H1 (cell line): ENCODE measurements around the gene GPANK1. TPM values are rescaled to one million over a fixed set of nuclear protein-coding genes. Genes with fewer than 3 reads are reported as not detected.
A peak's percentile ranks its signal among the peaks of the same experiment; 100 is the strongest.

ENCODE experiments used
- CTCF ChIA-PET: fragments of 300-600 bp; sonication (Branson Sonifier 250); formaldehyde crosslinking; loops from one replicate; lab custom pipeline; 2021; ENCODE audit not compliant: partially characterized antibody; lab: Charles Lee
- POLR2A ChIA-PET: fragments of 300-600 bp; sonication (Branson Sonifier 250); formaldehyde crosslinking; loops from one replicate; lab custom pipeline; 2021; ENCODE audit warnings: inconsistent platforms; ENCODE audit not compliant: partially characterized antibody; lab: Charles Lee
- DNase-seq, 2 experiments: peaks; one replicate each; pipeline versions ENCODE4 v3.0.0 to v3.0.0-alpha.2; 2010 to 2022; ENCODE audit warnings: low spot score in 2 of 2, low read depth in 1 of 2, mixed read lengths in 1 of 2
- FAIRE-seq: peaks from 2 replicates; lab custom pipeline; 2011; peaks lifted over from hg19 to GRCh38; lab: Jason Lieb, UNC
- H2AFZ ChIP-seq: 2 replicates; pipeline ENCODE4 v1.8.1; 2012; ENCODE audit warnings: low read length, inconsistent platforms
- H2AK5ac ChIP-seq: 2 replicates; pipeline ENCODE4 v1.6.1; 2013; ENCODE audit warnings: low read depth, low read length
- H2BK120ac ChIP-seq: replicated peaks from 2 replicates; pipeline ENCODE3; 2013; ENCODE audit warnings: low read depth, low read length, inconsistent platforms
- H2BK12ac ChIP-seq: 2 replicates; pipeline ENCODE4 v1.6.1; 2013; ENCODE audit warnings: low read depth, low read length
- H2BK15ac ChIP-seq: 2 replicates; pipeline ENCODE4 v1.6.1; 2013; ENCODE audit warnings: low read length
- H2BK20ac ChIP-seq: 2 replicates; pipeline ENCODE4 v1.6.1; 2013; ENCODE audit warnings: low read length
- H2BK5ac ChIP-seq: 2 replicates; pipeline ENCODE4 v1.6.1; 2013; ENCODE audit warnings: low read depth, low read length
- H3K14ac ChIP-seq: 2 replicates; pipeline ENCODE4 v1.6.1; 2013; ENCODE audit warnings: inconsistent platforms; ENCODE audit not compliant: insufficient read length
- H3K18ac ChIP-seq: 2 replicates; pipeline ENCODE4 v1.6.1; 2013; ENCODE audit warnings: low read length; ENCODE audit errors: extremely low read depth
- H3K23ac ChIP-seq: 2 replicates; pipeline ENCODE4 v1.6.1; 2013; ENCODE audit warnings: inconsistent platforms; ENCODE audit not compliant: insufficient read length
- H3K23me2 ChIP-seq: 2 replicates; pipeline ENCODE4 v1.6.1; 2013; ENCODE audit warnings: low read depth, low read length
- H3K27ac ChIP-seq: 2 replicates; pipeline ENCODE4 v1.6.1; 2011; ENCODE audit warnings: low read depth, low read length, inconsistent platforms
- H3K27me3 ChIP-seq, 4 experiments: replicated peaks in 1 of 4; 1 replicate in 1 of 4; 2 replicates in 3 of 4; pipeline versions ENCODE4 v1.6.1 to v1.8.1; 2011 to 2013; ENCODE audit warnings: low read length in 3 of 4, mild to moderate bottlenecking in 3 of 4, inconsistent platforms in 2 of 4, mixed read lengths in 2 of 4, moderate library complexity in 1 of 4; ENCODE audit not compliant: control insufficient read depth in 3 of 4, insufficient read depth in 3 of 4; ENCODE audit errors: extremely low read depth in 1 of 4
- H3K36me3 ChIP-seq, 4 experiments: 2 replicates each; pipeline versions ENCODE4 v1.6.1 to v1.8.1; 2011 to 2013; ENCODE audit warnings: mild to moderate bottlenecking in 4 of 4, low read length in 3 of 4, moderate library complexity in 2 of 4, control low read depth in 1 of 4, inconsistent platforms in 1 of 4; ENCODE audit not compliant: insufficient read depth in 4 of 4, control insufficient read depth in 2 of 4
- H3K4ac ChIP-seq: replicated peaks from 2 replicates; pipeline ENCODE3; 2013; ENCODE audit warnings: low read length, low read depth, mixed read lengths, inconsistent platforms; ENCODE audit not compliant: insufficient read length
- H3K4me1 ChIP-seq, 4 experiments: replicated peaks in 1 of 4; 1 replicate in 1 of 4; 2 replicates in 3 of 4; pipeline versions ENCODE4 v1.6.1 to v1.8.1; 2011 to 2013; ENCODE audit warnings: low read length in 3 of 4, inconsistent platforms in 2 of 4, mixed read lengths in 1 of 4; ENCODE audit not compliant: insufficient read depth in 4 of 4, control insufficient read depth in 3 of 4
- H3K4me2 ChIP-seq, 2 experiments: 2 replicates each; pipeline versions ENCODE4 v1.6.1 to v1.8.1; 2011 to 2013; ENCODE audit warnings: low read depth in 2 of 2, low read length in 2 of 2, control low read depth in 1 of 2, inconsistent platforms in 1 of 2, mild to moderate bottlenecking in 1 of 2; ENCODE audit not compliant: insufficient read depth in 1 of 2
- H3K4me3 ChIP-seq, 4 experiments: fragments of 200-600, 300-600 bp in 1 of 4; sonication (generic), shearing (Covaris generic), sonication (Bioruptor Twin) in 1 of 4; 2 replicates each; pipeline versions ENCODE4 v1.5.1 to v1.8.1; 2011 to 2016; ENCODE audit warnings: low read length in 4 of 4, low read depth in 3 of 4, control low read depth in 2 of 4, inconsistent platforms in 2 of 4, mild to moderate bottlenecking in 2 of 4, mixed read lengths in 1 of 4, moderate library complexity in 1 of 4; ENCODE audit not compliant: insufficient read depth in 2 of 4; ENCODE audit errors: extremely low read depth in 1 of 4
- H3K56ac ChIP-seq: replicated peaks from 2 replicates; pipeline ENCODE3; 2013; ENCODE audit warnings: low read depth, mild to moderate bottlenecking, mixed read lengths, low read length, inconsistent platforms; ENCODE audit not compliant: insufficient read length
- H3K79me1 ChIP-seq: 2 replicates; pipeline ENCODE4 v1.6.1; 2013; ENCODE audit warnings: low read depth, low read length, control low read depth
- H3K79me2 ChIP-seq, 2 experiments: 2 replicates each; pipeline versions ENCODE4 v1.6.1 to v1.8.1; 2012 to 2013; ENCODE audit warnings: low read length in 2 of 2, mild to moderate bottlenecking in 2 of 2, inconsistent platforms in 1 of 2; ENCODE audit not compliant: insufficient read depth in 2 of 2, control insufficient read depth in 1 of 2
- H3K9ac ChIP-seq, 4 experiments: replicated peaks in 1 of 4; 1 replicate in 1 of 4; 2 replicates in 3 of 4; pipeline versions ENCODE4 v1.6.1 to v1.8.1; 2011 to 2013; ENCODE audit warnings: low read depth in 3 of 4, low read length in 3 of 4, control low read depth in 2 of 4, mild to moderate bottlenecking in 2 of 4, moderate library complexity in 2 of 4, inconsistent platforms in 1 of 4; ENCODE audit errors: extremely low read depth in 1 of 4
- H3K9me3 ChIP-seq, 2 experiments: 2 replicates each; pipeline versions ENCODE4 v1.6.1 to v1.8.1; 2012 to 2013; ENCODE audit warnings: mild to moderate bottlenecking in 2 of 2, moderate library complexity in 2 of 2, control low read depth in 1 of 2, inconsistent platforms in 1 of 2, low read depth in 1 of 2, low read length in 1 of 2, mixed read lengths in 1 of 2; ENCODE audit not compliant: insufficient read depth in 2 of 2
- H4K20me1 ChIP-seq, 2 experiments: replicated peaks in 1 of 2; 2 replicates each; pipeline versions ENCODE3 to v1.8.1; 2011 to 2013; ENCODE audit warnings: inconsistent platforms in 2 of 2, low read length in 2 of 2, mild to moderate bottlenecking in 1 of 2; ENCODE audit not compliant: insufficient read depth in 2 of 2, control insufficient read depth in 1 of 2
- H4K5ac ChIP-seq: 2 replicates; pipeline ENCODE4 v1.6.1; 2013; ENCODE audit warnings: low read length, low read depth, mixed read lengths, inconsistent platforms; ENCODE audit not compliant: insufficient read length
- H4K8ac ChIP-seq: 2 replicates; pipeline ENCODE4 v1.8.0; 2013; ENCODE audit warnings: mild to moderate bottlenecking, moderate library complexity, low read length, inconsistent platforms; ENCODE audit not compliant: insufficient read depth; ENCODE audit errors: extremely low read depth
- H4K91ac ChIP-seq: replicated peaks from 2 replicates; pipeline ENCODE3; 2013; ENCODE audit warnings: low read length, mixed read lengths, inconsistent platforms; ENCODE audit not compliant: insufficient read length
- MAFK ChIP-seq: IDR thresholded peaks from 2 replicates; pipeline ENCODE4 v1.6.1; 2012; ENCODE audit warnings: low read depth, mild to moderate bottlenecking, improper control_type of control experiment, low read length
- POLR2A ChIP-seq, 2 experiments: IDR thresholded peaks; 1 replicate in 1 of 2; 2 replicates in 1 of 2; pipeline ENCODE4 v1.6.1; 2011; ENCODE audit warnings: low read depth in 2 of 2, low read length in 2 of 2, mild to moderate bottlenecking in 2 of 2; ENCODE audit errors: control extremely low read depth in 1 of 2
- RBBP5 ChIP-seq: IDR thresholded peaks from 2 replicates; pipeline ENCODE4 v1.7.1; 2012; ENCODE audit warnings: low read depth, mild to moderate bottlenecking, inconsistent platforms, low read length, moderate library complexity, borderline replicate concordance
- WGBS, 2 experiments: shearing (Covaris generic) in 1 of 2; methylation state at CpG; one replicate each; pipeline versions ENCODE4 v1.1.6 to v1.1.7; 2013 to 2015; ENCODE audit warnings: low lambda C conversion rate in 2 of 2, mixed read lengths in 2 of 2, inconsistent platforms in 1 of 2, low coverage in 1 of 2, missing lambda C conversion rate in 1 of 2; ENCODE audit not compliant: insufficient replicate concordance in 2 of 2, insufficient coverage in 1 of 2, insufficient read length in 1 of 2; ENCODE audit errors: extremely low coverage in 1 of 2, missing lambda C conversion rate in 1 of 2; 5-methylcytosine and 5-hydroxymethylcytosine counted together
- polyA plus RNA-seq, 7 experiments: library from polyadenylated mRNA; depleted of rRNA in 3 of 7; stranded (reverse) in 5 of 7; unstranded in 2 of 7; fragments of >200 nt in 5 of 7; fragments of 200-250 nt in 2 of 7; gene quantifications; 1 replicate in 5 of 7; 2 replicates in 1 of 7; 4 replicates in 1 of 7; pipeline versions ENCODE4 v1.2.1 to v1.2.3, GENCODE V29; 2011 to 2013; ENCODE audit warnings: missing spikeins in 2 of 7, mixed read lengths in 2 of 7
- total RNA-seq: library from RNA; stranded (reverse); fragmentation: NEBNext Ultra II Directional; extraction: Animal tissue kit (Norgen Biotek cat#: 25700); gene quantifications from 2 replicates; pipeline ENCODE4 v1.2.1, GENCODE V29; 2021

The GPANK1 gene
- total and polyA plus RNA-seq, 2 of the 8 experiments (the other 6 are each of a cell fraction or from before 2014, with no cell fraction given): 24.5 to 30.2 TPM

DNA sequence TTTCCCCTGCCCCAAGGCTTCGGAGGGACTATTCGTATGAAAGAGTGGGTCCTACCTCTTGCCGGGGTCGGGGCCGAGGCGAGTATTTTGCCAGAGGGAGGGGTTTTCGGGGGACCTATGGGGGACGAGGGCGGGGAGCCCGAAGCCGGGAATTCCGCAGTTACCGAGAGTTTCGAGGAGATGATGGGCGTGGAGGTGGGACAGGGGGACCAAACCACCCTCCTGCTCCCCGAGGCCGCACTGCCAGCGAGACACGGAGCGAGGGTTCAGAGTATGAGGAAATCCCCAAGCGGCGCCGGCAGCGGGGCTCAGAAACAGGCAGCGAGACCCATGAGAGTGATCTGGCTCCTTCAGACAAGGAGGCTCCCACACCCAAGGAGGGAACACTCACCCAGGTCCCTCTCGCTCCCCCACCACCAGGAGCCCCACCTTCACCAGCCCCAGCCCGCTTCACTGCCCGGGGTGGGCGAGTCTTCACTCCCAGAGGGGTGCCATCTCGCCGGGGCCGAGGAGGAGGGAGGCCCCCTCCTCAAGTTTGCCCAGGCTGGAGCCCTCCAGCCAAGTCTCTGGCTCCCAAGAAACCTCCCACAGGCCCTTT, 33.0 kb downstream of the GPANK1 start:
- ChIA-PET POLR2A (interaction anchor here (0.8 to 34.9 kb wide), 4 partner anchors 6 to 29 kb away, joined by 3 to 883 read pairs (median 648); partner anchors contain the start of genes AIF1, APOM, BAG6 and C6orf47), CTCF (no interaction called here)
- peaks cover 13% of the 10 kb centered on the region; the same call in 1 of the 2 replicates for H3K79me1 ChIP-seq
- no peak overlapping the region for H3K4ac ChIP-seq
- H3K36me3 ChIP-seq: peaks cover 82 to 100% (median 97%) of the 10 kb centered on the region in 4 experiments
- no peak overlapping the region for H3K23ac ChIP-seq
- no peak overlapping the region for H4K8ac ChIP-seq
- H3K4me2 ChIP-seq: no peak overlapping the region
- no peak for DNase-seq
- TF ChIP-seq MAFK: no peak
- peak in 1 of 2 experiments; percentile 5; a peak in 1 of 3 replicates for TF ChIP-seq POLR2A (IDR thresholded peaks at IDR 0.05; ENCODE audit: control extremely low read depth in 1 of 2, low read depth in 2 of 2, low read length in 2 of 2)
- no peak for TF ChIP-seq RBBP5
- H4K5ac ChIP-seq: no peak overlapping the region
- H2BK20ac ChIP-seq: no peak overlapping the region
- H3K4me1 ChIP-seq: no peaks in the 10 kb centered on the region
- no peak overlapping the region for H3K14ac ChIP-seq
- no peaks in the 10 kb centered on the region for H3K23me2 ChIP-seq
- no peak overlapping the region for H3K18ac ChIP-seq
- 93% methylated on average over 18 of the region's 32 CpGs; no CpG with 5 or more reads in 1 of the 2 experiments for WGBS, 2 experiments
- FAIRE-seq: no peak
- H4K91ac ChIP-seq: no peak overlapping the region
- no peak overlapping the region for H2BK5ac ChIP-seq
- H3K27ac ChIP-seq: no peak overlapping the region
- no peaks in the 10 kb centered on the region for H3K9me3 ChIP-seq
- H2BK12ac ChIP-seq: no peak overlapping the region
- H2AFZ ChIP-seq: no peak overlapping the region
- no peak overlapping the region for H3K4me3 ChIP-seq
- no peak overlapping the region for H3K9ac ChIP-seq
- no peak overlapping the region for H2BK15ac ChIP-seq
- H2BK120ac ChIP-seq: no peak overlapping the region
- H2AK5ac ChIP-seq: no peak overlapping the region
- H3K27me3 ChIP-seq: no peaks in the 10 kb centered on the region
- peaks cover 16 to 20% of the 10 kb centered on the region in 2 experiments for H4K20me1 ChIP-seq
- H3K79me2 ChIP-seq: no peaks in the 10 kb centered on the region; a peak in 1 of 4 replicates
- H3K56ac ChIP-seq: no peak overlapping the region
